Measurements from ENCODE around the gene CFAP54.

GRCh38 chr12:96698521-96698920 lies 209.1 kb downstream of the CFAP54 start:
- TF ChIP-seq MAZ (IDR thresholded peaks at IDR 0.05; ENCODE audit: borderline replicate concordance, low read depth, low read length) = no peak
- TF ChIP-seq HDAC2 (IDR thresholded peaks at IDR 0.05) = no peak
- TF ChIP-seq CTCF (IDR thresholded peaks at IDR 0.05) = peak; percentile 29; the same call in 2 of the 3 replicates
- TF ChIP-seq MAFK (IDR thresholded peaks at IDR 0.05; ENCODE audit: partially characterized antibody) = no peak
